ENCODE results near the gene ADAMTS14.

Gene ADAMTS14

GRCh38 chr10:70689661-70690060 is 17.4 kb downstream of the ADAMTS14 start:
- DNase-seq, result no peak
- TF ChIP-seq GATA1 (IDR thresholded peaks at IDR 0.05; ENCODE audit: low read depth, low read length), result no peak
- no peak for TF ChIP-seq POLR2A (IDR thresholded peaks at IDR 0.05; ENCODE audit: low read length)

GRCh38 chr10:70690589-70690988 is 18.3 kb downstream of the ADAMTS14 start:
- no peak for DNase-seq
- TF ChIP-seq GATA1 (IDR thresholded peaks at IDR 0.05; ENCODE audit: low read depth, low read length), result no peak
- no peak for TF ChIP-seq POLR2A (IDR thresholded peaks at IDR 0.05; ENCODE audit: low read length)

GRCh38 chr10:70691611-70692010 is 19.3 kb downstream of the ADAMTS14 start:
- DNase-seq, result no peak
- TF ChIP-seq POLR2A (IDR thresholded peaks at IDR 0.05; ENCODE audit: low read length) (no peak), GATA1 (IDR thresholded peaks at IDR 0.05; ENCODE audit: low read depth, low read length) (no peak)

GRCh38 chr10:70692043-70692603 is 19.8 kb downstream of the ADAMTS14 start:
- TF ChIP-seq POLR2A (IDR thresholded peaks at IDR 0.05; ENCODE audit: low read length) (no peak), GATA1 (IDR thresholded peaks at IDR 0.05; ENCODE audit: low read depth, low read length) (no peak)
- no peak for DNase-seq

- no peak for TF ChIP-seq POLR2A (IDR thresholded peaks at IDR 0.05; ENCODE audit: low read length)
- TF ChIP-seq GATA1 (IDR thresholded peaks at IDR 0.05; ENCODE audit: low read depth, low read length), result no peak
- DNase-seq, result no peak
Measured at GRCh38 chr10:70693619-70694335, 21.5 kb downstream of the ADAMTS14 start.

GRCh38 chr10:70694418-70695141 is 22.3 kb downstream of the ADAMTS14 start:
- no peak for DNase-seq
- no peak for TF ChIP-seq GATA1 (IDR thresholded peaks at IDR 0.05; ENCODE audit: low read depth, low read length)
- no peak for TF ChIP-seq POLR2A (IDR thresholded peaks at IDR 0.05; ENCODE audit: low read length)

- TF ChIP-seq GATA1 (IDR thresholded peaks at IDR 0.05; ENCODE audit: low read depth, low read length) (no peak), POLR2A (IDR thresholded peaks at IDR 0.05; ENCODE audit: low read length) (no peak)
- no peak for DNase-seq
Measured at GRCh38 chr10:70695241-70696030, 23.1 kb downstream of the ADAMTS14 start.

GRCh38 chr10:70698211-70698610 is 25.9 kb downstream of the ADAMTS14 start:
- no peak for TF ChIP-seq POLR2A (IDR thresholded peaks at IDR 0.05; ENCODE audit: low read length)
- TF ChIP-seq GATA1 (IDR thresholded peaks at IDR 0.05; ENCODE audit: low read depth, low read length), result no peak
- no peak for DNase-seq

GRCh38 chr10:70699063-70699658 is 26.9 kb downstream of the ADAMTS14 start:
- no peak for DNase-seq
- TF ChIP-seq POLR2A (IDR thresholded peaks at IDR 0.05; ENCODE audit: low read length), result no peak
- no peak for TF ChIP-seq GATA1 (IDR thresholded peaks at IDR 0.05; ENCODE audit: low read depth, low read length)

- TF ChIP-seq GATA1 (IDR thresholded peaks at IDR 0.05; ENCODE audit: low read depth, low read length), result no peak
- no peak for TF ChIP-seq POLR2A (IDR thresholded peaks at IDR 0.05; ENCODE audit: low read length)
- DNase-seq, result no peak
Measured at GRCh38 chr10:70699659-70700174, 27.4 kb downstream of the ADAMTS14 start.

- no peak for TF ChIP-seq POLR2A (IDR thresholded peaks at IDR 0.05; ENCODE audit: low read length)
- TF ChIP-seq GATA1 (IDR thresholded peaks at IDR 0.05; ENCODE audit: low read depth, low read length), result no peak
- no peak for DNase-seq
Measured at GRCh38 chr10:70702190-70702763, 30.0 kb downstream of the ADAMTS14 start.

- no peak for TF ChIP-seq GATA1 (IDR thresholded peaks at IDR 0.05; ENCODE audit: low read depth, low read length)
- TF ChIP-seq POLR2A (IDR thresholded peaks at IDR 0.05; ENCODE audit: low read length), result no peak
Measured at GRCh38 chr10:70704211-70704610, 31.9 kb downstream of the ADAMTS14 start.

More at GRCh38 chr10:70704211-70704610, 31.9 kb downstream of the ADAMTS14 start:
- no peak for DNase-seq

Data from erythroblast (primary cell).